Peyer's patch (tissue), 4 donors: ENCODE results near the gene GPX4. TPM values are rescaled to one million over a fixed set of nuclear protein-coding genes. Genes with fewer than 3 reads are reported as not detected.

Experiments used
- DNase-seq, 3 donors: peaks; one replicate each; pipeline ENCODE4 v3.0.0-alpha.2; 2017 to 2019
- H3K27ac ChIP-seq, 4 donors: fragments of 200-600 bp; sonication (generic); one replicate each; pipeline ENCODE4 v1.5.1; 2016 to 2019
- H3K27me3 ChIP-seq, 2 donors: fragments of 200-600 bp; sonication (generic); one replicate each; pipeline ENCODE4 v1.5.1; 2019
- H3K36me3 ChIP-seq, 3 donors: fragments of 200-600 bp; sonication (generic); one replicate each; pipeline ENCODE4 v1.5.1; 2016 to 2019
- H3K4me1 ChIP-seq, 4 donors: fragments of 200-600 bp; sonication (generic); one replicate each; pipeline ENCODE4 v1.5.1; 2016 to 2019
- H3K4me3 ChIP-seq, 4 donors: fragments of 200-600 bp; sonication (generic); 1 replicate in 3 of 4; 2 replicates in 1 of 4; pipeline ENCODE4 v1.5.1; 2016 to 2019; ENCODE audit warnings: mild to moderate bottlenecking in 1 of 4
- H3K9me3 ChIP-seq, 4 donors: fragments of 200-600 bp; sonication (generic); one replicate each; pipeline ENCODE4 v1.5.1; 2016 to 2019; ENCODE audit warnings: mild to moderate bottlenecking in 1 of 4
- CTCF ChIP-seq, 6 experiments: fragments of 450-650 bp in 4 of 6; fragments of 200-600 bp in 2 of 6; sonication (generic) in 1 of 6; IDR thresholded peaks; one replicate each; pipeline ENCODE4 v1.5.1; 2017 to 2019; ENCODE audit warnings: antibody characterized with exemption in 6 of 6, mild to moderate bottlenecking in 3 of 6, moderate library complexity in 1 of 6
- POLR2A ChIP-seq, 2 donors: fragments of 450-650 bp; IDR thresholded peaks; one replicate each; pipeline ENCODE4 v1.5.1; 2017; ENCODE audit warnings: antibody characterized with exemption in 2 of 2, mild to moderate bottlenecking in 2 of 2, moderate library complexity in 2 of 2
- total RNA-seq, 4 donors: library from RNA; depleted of rRNA; stranded (reverse); fragments of >200 nt; gene quantifications; one replicate each; pipeline ENCODE4 v1.1.0, GENCODE V29; 2016

GPX4 gene
- total RNA-seq, 4 donors from 2014 or later, result 258 to 493 (median 326) TPM

- Histone ChIP-seq H3K4me3 (peak overlapping the region in 2 of 4 donors; percentile 2 to 7), H3K27ac (peak overlapping the region in 1 of 4 donors; percentile 99), H3K9me3 (no peaks in the 10 kb centered on the region), H3K36me3 (no peaks in the 10 kb centered on the region), H3K27me3 (peaks cover 0 to 37% of the 10 kb centered on the region in 2 donors), H3K4me1 (peaks cover 0 to 64% (median 46%) of the 10 kb centered on the region in 4 donors)
- no peak for DNase-seq
- TF ChIP-seq POLR2A (IDR thresholded peaks at IDR 0.05), result no peak
- no peak for TF ChIP-seq CTCF (IDR thresholded peaks at IDR 0.05)
Observed at GRCh38 chr19:1070931-1071791, 32.6 kb upstream of the GPX4 start.

GRCh38 chr19:1072371-1073015 lies 31.3 kb upstream of the GPX4 start:
- TF ChIP-seq POLR2A (IDR thresholded peaks at IDR 0.05) (no peak), CTCF (IDR thresholded peaks at IDR 0.05) (no peak)
- Histone ChIP-seq H3K4me1 (peaks cover 0 to 63% (median 42%) of the 10 kb centered on the region in 4 donors), H3K27ac (peak overlapping the region in 1 of 4 donors; percentile 49), H3K27me3 (peaks cover 0 to 26% of the 10 kb centered on the region in 2 donors), H3K9me3 (no peaks in the 10 kb centered on the region), H3K36me3 (no peaks in the 10 kb centered on the region), H3K4me3 (no peak overlapping the region)
- DNase-seq, result no peak

GRCh38 chr19:1073063-1073955 lies 30.5 kb upstream of the GPX4 start:
- Histone ChIP-seq H3K27ac (peak overlapping the region in 1 of 4 donors; percentile 90), H3K36me3 (no peaks in the 10 kb centered on the region), H3K9me3 (no peaks in the 10 kb centered on the region), H3K27me3 (peaks cover 0 to 19% of the 10 kb centered on the region in 2 donors), H3K4me3 (no peak overlapping the region), H3K4me1 (peaks cover 0 to 66% (median 46%) of the 10 kb centered on the region in 4 donors)
- TF ChIP-seq CTCF (IDR thresholded peaks at IDR 0.05) (no peak), POLR2A (IDR thresholded peaks at IDR 0.05) (no peak)
- peak in 1 of 3 donors; percentile 50 for DNase-seq

GRCh38 chr19:1073956-1074517 lies 29.8 kb upstream of the GPX4 start:
- no peaks in the 10 kb centered on the region for H3K9me3 ChIP-seq
- peak overlapping the region in 3 of 4 donors; percentile 40 to 45 (median 42) for H3K4me3 ChIP-seq
- TF ChIP-seq POLR2A (IDR thresholded peaks at IDR 0.05) (no peak), CTCF (IDR thresholded peaks at IDR 0.05) (no peak)
- H3K27ac ChIP-seq, result peak overlapping the region; percentile 44 to 90 (median 50)
- no peak for DNase-seq
- H3K4me1 ChIP-seq, result peaks cover 0 to 70% (median 46%) of the 10 kb centered on the region in 4 donors
- H3K27me3 ChIP-seq, result peaks cover 0 to 16% of the 10 kb centered on the region in 2 donors
- no peaks in the 10 kb centered on the region for H3K36me3 ChIP-seq
